ENCODE measurements around the gene IGFN1. TPM values are rescaled to one million over a fixed set of nuclear protein-coding genes. Genes with fewer than 3 reads are reported as not detected.
"Not testable (repeated sequence)": the region's sequence is repeated elsewhere in the genome, so short reads cannot be mapped to it uniquely, and the experiment has no call there.

Gene IGFN1
- total RNA-seq, 2 donors from 2014 or later: 0.05 TPM; not detected in 1

DNA sequence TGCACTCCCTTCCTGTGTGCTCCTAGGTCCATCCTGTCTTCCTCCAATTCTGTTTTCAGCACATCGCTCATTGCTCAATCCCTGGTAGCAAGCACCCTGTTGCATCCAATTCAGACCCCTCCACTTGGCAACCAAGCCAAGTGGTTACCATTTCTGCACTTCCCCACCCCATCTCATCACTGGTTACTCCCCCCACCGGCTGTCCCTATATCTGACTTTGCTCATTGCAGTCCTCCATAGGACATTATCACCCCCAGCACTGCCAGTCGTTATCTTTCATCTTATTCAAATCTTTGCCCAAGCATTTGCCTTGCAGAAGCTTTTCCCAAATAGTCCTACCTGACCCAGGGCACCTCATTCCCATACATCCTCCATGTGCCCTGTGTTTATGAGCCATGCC, 34.3 kb upstream of the IGFN1 start:
- intact Hi-C loops (cut with DNase I): no loop called here
- no peak for DNase-seq
- no peak for ATAC-seq

DNA sequence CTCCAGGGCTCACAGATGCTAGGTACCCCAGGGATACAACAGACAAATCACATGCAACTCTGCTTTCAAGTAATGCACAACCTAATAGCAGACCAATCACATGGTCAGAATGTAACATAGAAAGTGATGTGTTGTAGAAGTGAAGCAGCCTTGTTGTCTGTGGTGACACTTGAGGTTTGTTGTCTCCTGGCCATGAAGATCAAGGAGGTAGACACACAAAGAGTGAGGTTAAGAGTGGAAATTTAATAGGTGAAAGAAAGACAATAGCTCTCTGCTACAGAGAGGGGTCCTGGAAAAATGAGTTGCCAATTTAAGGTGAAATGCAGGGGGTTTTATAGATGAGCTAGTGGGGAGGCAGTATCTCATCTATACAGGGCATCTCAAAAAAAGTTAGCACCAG, 33.8 kb upstream of the IGFN1 start:
- DNase-seq (no peak), ATAC-seq (no peak)
- intact Hi-C loops (cut with DNase I): no loop called here

DNA sequence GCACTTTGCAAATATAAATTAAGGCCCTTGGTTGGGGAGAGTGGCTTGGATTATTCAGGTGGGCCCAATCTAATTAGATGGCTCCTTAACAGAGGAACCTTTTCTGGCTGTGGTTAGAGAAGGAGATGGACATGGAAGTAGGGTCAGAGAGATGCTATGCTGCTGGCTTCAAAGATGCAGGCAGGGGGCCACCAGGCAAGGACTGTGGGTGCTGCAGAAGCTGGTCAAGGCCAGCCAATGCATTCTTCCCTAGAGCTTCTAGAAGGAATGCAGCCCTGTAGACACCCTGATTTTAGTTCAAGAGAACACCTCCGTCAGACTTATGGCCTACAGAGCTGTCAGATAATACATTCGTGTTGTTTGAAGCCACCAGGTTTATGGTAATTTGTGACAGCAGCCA, 32.7 kb upstream of the IGFN1 start:
- intact Hi-C loops (cut with DNase I): no loop called here
- ATAC-seq: no peak
- DNase-seq: no peak

DNA sequence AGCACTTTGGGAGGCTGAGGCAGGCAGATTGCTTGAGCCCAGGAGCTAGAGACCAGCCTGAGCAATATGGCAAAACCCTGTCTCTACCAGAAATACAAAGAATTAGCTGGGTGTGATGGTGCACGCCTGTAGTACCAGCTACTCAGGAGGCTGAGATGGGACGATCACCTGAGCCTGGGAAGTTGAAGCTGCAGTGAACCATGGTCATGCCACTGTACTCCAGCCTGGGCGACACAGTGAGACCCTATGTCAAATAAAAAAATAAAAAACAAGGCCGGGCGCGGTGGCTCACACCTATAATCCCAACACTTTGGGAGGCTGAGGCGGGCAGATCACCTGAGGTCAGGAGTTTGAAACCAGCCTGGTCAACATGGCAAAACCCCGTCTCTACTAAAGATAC, 27.6 kb upstream of the IGFN1 start:
- ATAC-seq; DNase-seq; intact Hi-C loops (cut with DNase I): not testable (repeated sequence)

DNA sequence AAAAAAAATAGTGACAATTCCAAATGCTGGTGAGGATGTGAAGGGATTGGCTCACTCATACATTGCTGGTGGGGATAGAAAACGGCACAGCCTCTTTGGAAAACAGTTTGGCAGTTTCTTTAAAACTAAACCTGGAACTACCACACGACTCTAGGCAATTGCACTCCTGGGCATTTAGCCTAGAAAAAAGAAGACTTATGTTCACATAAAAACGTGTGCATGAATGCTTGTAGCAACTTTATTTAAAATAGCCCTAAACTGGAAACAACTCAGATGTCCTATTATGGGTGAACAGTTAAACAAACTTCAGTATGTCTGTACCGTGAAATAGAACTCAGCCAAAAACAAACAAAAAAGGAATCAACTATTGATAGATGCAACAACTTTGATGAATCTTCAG, 26.9 kb upstream of the IGFN1 start:
- intact Hi-C loops (cut with DNase I): no loop called here
- DNase-seq (no peak), ATAC-seq (no peak)

DNA sequence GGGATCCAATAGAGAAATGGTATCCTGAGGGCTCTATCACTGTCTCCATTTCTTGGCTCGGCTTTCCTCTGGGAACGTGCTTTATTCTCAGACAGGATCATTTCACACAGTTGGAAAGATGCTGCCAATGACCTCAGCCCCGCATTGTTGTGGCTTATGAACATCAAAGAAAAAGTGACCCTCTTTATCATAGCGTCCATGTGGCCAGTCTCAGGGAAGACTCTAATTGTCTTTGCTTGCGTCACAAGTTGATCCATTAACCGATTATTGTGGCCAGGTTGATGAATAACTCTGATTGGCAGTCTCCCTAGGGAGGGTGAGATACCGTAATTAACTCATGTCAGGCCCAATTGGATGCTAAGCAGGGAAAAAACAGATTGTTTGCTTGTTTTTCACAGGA, 26.0 kb upstream of the IGFN1 start:
- no peak for DNase-seq
- ATAC-seq: no peak
- intact Hi-C loops (cut with DNase I): no loop called here

DNA sequence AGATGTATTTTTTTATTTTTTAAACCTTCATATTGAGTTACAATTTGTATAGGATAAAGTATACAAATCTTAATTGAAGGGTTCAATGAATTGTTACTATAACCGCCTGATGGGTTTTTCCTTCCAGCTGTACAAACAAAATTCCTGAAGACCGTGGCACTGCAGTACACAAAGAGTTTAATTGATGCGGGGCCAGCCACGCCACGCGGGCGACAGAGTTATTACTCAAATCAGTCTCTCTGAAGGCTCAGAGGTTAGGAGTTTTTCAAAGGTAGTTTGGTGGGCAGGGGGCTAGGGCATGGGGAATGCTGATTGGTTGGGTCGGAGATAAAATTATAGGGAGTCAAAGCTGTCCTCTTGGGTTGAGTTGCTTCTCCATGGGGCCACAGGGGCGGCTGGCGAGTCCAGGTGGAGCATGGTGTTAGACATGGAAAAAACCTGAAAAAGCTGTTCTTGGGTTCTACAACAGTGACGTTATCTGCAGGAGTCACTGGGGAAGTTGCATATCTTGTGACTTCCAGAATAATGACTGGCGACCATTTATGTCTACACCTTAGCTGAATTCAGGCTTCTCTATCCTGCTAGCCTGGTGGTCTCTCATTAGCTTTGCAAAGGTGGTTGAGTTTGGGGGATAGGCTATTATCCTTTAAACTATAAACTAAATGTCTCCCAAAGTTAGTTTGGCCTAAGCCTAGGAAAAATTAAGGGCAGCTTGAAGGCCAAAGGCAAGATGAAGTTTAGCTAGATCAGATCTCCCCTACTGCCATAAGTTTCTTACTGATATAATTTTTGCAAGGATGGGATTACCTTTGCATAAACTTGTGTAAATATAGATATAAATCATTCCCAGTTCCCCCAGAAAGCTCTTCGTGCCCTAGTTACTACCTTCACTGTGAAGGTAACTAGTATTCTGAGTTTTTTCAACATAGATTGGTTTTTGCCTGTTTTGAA, 23.3 kb upstream of the IGFN1 start:
- no peak for ATAC-seq
- intact Hi-C loops (cut with DNase I): no loop called here
- DNase-seq: no peak

DNA sequence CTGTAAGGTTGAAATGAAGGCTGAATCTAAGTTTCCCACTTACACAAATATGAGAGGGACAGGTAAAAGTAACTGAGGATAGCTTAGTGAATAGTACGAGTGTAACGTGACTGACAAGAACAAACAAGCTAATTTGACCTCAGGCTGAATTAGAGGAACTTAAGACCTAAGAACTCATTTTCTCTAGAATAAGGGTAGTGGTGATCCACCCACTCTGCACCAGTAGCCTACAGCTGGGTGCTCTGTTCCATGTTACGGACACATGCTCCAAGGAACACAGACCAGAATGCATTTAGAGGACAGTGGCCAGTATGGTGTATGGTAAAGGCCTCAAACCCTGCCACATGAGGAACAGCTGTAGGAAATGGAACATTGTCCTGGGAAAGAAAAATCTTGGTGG, 21.4 kb upstream of the IGFN1 start:
- no peak for DNase-seq
- intact Hi-C loops (cut with DNase I): no loop called here
- ATAC-seq: no peak

DNA sequence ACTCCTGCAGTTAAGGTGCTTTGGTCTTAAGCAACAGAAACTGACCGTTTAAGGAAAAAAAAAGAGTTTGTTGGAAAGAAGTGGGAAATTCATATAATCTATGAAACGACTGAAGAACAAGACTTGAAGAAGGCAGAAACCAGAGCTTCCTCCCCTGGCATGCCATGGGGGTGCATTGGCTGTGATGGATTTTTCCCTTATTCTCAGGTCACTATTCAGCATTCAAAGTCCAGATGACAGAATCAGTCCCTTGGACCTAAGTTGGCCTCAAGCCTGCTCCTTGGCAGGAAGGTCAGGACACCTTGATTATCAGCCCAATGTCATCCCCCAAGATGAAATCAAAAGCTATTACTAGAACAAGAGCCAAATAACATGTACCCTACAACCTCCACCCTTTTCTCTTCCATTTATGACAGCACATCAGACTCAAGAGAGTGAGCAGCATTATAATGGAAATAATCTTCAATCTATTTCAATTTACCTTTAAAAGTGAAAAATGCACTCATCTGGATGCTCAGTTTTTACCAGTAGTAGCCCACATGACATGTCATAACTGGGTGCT, 20.6 kb upstream of the IGFN1 start:
- intact Hi-C loops (cut with DNase I): no loop called here
- ATAC-seq (no peak), DNase-seq (no peak)

DNA sequence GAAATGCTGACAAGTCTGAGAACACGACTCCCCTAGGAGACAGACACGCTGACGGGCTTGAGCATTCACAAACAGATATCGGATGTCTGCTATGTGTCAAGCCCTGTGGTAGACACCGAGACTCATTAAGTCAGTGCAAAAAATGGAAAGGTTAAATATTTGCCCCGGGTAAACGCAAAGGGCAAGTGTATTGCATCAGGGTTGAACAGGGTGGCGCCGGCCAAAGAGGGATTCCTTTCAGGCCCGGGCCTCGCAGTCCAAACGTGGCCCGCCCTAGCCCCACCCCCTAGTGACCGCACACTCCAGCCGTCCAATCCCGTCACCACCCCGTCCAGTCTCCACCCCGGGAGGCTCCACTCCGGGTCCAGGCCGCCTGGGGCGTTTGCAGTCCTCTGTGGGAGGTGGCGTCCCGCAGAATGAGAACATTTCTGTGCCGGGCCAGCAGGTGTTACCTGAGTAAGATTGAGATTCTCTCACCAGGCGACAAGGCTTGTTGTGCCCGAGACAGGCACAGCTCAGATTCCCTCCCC, 20.0 kb upstream of the IGFN1 start:
- ATAC-seq: peak; percentile 99
- intact Hi-C loops (cut with DNase I): no loop called here
- peak; percentile 96 for DNase-seq

DNA sequence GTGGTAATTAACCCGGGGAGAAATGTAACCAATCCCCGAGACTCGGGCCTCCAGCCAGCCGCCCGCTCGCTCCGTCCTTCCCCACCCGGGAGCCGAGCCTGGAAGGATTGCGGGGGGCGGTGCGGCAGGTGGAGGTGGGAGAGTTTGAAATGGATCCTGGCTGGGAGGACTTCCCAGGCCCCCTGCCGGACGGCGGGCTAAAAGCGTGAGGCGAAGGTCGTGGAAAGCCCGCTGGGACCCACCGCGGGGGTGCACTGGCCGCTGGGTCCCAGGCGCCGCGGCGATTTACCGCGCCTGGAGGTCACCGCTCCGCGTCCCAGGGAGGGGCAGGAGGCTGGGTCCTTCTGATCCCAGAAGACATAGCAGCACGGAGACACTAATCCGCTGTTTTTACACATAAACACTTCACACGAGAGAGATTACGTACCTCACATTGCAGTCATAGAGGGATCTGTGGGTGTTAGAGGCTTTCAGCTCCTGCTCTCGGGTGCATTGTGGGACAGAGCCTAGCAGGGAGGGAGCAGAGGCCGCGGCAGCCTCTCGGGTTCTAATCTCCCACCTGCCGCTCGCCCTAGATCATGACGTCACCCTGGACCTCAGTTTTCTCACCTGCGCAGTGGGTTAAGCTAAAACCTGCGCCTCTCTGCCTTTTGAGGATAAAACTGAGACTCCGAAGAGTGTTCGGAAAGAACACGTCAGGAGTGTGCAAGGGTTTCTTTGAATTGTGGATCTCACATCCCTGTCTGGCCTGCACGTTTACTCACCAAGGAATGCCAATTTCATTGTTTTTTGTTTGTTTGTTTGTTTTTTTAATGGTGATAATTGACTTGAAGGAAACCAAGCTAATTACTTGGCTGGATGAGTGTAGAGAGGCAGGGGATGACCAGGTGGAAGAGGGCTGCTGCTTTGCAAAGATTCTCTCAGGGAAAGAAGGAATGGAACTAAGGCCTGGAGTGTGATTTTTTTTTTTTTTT, 19.3 kb upstream of the IGFN1 start:
- DNase-seq (no peak), ATAC-seq (peak; percentile 42 to 59)
- intact Hi-C loops (cut with DNase I): no loop called here

DNA sequence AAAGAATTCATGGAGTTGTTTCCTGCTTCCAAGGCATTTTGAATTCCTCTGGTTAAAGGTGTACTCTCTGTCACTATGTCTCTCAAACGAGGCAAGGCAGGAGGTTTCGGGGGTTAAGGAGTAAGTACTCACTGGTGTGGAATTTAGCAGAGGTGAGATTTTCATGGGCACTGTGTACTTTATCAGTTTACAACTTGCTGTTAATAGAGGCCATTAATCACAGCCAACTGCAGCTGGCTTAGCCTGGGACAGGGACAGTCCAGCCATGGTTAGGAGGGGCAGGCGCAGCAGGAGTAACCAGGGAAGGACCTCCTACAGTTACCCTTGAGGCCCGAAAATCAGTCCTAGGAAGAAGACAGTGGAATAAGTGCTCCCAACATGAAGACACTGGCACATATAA, 18.3 kb upstream of the IGFN1 start:
- DNase-seq (no peak), ATAC-seq (peak in 1 of 2 donors; percentile 2)
- intact Hi-C loops (cut with DNase I): no loop called here

DNA sequence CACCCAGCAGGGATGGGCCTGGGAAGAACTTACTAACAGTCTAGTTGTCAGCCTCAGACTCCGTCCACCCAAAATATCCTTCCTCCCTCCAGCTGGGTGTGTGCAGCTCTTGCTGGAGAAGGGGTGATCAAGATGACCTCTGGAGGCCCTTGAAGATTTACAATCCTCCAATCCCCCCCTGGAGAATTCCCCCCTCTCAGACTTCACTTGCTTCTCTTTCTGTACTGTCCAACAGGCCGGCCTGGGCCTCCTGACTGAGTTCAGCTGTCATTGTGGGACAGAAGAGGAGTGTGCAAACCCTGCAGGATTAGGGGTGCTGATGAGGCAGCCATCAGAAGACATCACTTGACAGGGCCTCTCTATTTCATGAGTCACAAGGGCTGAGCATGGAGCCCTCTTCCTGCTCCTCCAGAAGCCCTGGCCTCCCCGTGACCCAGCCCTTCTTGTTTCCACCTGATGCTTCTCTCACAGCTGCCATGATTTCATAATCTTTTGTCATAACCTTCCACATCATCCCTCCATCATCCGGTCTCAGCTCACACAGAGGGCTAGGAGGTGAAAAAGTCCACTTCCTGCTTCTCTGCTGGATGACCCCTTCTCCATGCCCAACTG, 17.5 kb upstream of the IGFN1 start:
- no peak for DNase-seq
- ATAC-seq: no peak
- intact Hi-C loops (cut with DNase I): no loop called here

DNA sequence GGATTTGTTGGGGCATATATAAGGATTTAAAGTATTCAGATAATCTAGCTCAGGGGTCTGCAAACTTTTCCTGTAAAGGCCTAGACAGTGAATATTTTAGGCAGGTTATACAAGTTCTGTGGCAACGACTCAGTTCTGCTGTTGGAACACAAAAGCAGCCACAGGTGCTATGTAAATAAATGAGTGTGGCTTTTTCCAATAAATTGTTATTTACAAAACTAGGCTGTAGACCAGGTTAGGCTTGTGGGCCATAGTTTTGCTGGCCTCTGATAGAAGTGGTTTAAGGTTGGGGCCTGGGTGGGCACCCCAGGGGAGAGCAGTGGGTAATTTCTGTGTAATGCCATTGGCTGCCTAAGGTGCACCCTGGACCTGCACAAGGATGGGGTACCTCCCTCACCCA, 16.9 kb upstream of the IGFN1 start:
- no peak for ATAC-seq
- intact Hi-C loops (cut with DNase I): no loop called here
- DNase-seq: no peak

DNA sequence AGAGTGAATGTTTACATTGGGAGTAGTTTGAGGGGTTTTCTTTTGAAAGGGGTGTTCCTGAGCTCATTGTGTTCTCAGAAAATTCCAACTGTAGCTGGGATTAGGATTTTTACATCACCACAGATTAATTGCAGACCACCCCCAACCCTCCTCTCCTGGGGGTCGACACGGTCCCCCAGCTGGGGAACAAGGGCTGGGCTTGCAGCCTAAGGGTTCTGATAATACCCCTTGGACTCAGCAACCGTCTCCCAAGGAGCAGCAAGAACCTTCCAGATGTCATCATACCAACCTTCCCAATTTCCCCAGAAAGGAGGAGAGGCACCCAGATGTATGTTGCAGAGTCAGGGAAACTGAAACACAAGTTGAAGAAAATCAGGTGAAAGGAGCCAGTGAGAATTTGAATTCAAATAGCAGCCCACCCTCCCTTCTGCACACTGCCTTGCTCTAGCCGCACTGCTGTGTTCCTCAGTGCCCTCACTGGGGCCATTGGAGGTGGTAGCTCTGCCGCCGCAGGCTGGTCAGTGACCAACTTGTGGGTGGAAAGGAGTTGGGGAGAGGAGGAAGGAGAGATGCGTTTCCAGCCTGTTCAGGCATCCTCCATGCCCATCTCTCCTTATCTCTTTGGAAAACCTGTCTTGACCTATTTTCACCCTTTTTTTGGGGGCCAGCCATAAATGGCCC, 14.7 kb upstream of the IGFN1 start:
- intact Hi-C loops (cut with DNase I): no loop called here
- DNase-seq: no peak
- ATAC-seq: no peak

DNA sequence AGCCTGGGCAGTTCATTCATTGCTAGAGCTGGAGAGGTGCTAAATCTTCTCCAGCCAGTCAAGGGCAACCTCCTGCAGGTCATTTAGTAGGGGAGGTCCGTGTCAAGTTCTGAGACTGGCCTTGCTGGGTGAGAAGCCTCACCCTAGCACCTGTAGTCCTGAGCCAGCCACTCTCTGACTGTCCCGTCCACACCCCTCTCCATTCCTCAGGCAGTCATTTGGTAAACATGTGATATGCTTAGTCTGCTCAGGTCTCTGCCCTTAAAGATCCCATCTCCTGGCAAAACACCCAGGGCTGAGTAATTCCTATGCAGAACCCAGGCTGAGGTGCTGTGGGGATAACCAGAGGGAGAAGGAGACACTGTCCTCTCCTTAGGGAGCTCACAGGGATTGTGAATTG, 13.7 kb upstream of the IGFN1 start:
- ATAC-seq (peak in 1 of 2 donors; percentile 30), DNase-seq (no peak)
- intact Hi-C loops (cut with DNase I): no loop called here

DNA sequence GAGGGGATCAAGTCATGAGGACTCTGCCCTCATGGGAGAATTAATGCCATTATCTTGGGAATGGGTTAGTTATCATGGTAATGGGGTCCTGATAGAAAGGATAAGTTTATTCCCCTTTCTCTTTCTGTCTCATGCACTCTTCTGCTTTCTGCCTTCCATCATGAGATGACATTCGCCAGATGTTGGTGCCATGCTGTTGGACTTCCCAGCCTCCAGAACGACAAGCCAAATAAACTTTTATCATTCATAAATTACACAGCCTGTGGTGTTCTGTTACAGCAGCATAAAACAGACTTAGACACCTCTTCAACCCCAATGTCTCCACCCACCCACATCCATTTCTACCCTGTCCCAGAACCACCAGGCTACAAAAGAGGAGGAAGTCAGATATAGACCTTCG, 11.9 kb upstream of the IGFN1 start:
- DNase-seq (no peak), ATAC-seq (no peak)
- intact Hi-C loops (cut with DNase I): no loop called here

DNA sequence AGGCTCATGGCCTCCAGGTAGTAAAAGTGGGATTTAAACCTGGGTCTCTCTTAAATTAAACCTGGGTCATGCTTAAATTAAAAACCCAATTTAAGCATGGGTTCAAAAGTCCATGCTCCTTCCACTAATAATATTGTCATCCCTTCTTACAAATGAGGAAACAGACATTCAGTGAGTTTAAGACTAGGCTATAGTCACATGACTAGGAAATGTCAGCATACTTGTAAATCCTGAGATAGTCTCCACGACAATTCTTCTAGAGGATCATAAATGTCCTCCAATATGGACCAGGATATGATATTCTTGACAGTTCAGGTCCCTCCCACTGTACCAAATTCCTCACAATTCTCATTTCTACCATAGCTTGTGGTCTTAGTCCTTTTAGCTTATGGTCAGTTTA, 10.5 kb upstream of the IGFN1 start:
- DNase-seq (no peak), ATAC-seq (no peak)
- intact Hi-C loops (cut with DNase I): no loop called here

DNA sequence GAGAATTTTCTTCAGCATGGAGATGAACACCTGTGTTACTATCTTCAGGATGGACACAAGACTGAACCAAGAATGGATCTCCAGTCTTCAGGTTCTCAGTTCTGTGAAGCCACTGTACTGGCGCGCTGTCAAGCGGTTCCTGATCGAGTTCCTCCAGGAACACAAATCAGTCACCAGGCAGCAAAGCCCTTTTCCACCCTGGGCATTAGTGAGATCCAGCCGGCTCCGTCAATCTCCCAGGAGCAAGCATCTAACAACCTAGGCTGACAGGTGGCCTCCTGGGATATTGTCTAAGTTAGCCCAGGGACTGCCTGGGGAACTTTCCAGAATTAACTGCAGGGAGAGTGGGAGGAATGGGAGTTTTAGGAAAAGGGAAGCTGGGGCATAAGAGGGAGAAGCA, 9.7 kb upstream of the IGFN1 start:
- DNase-seq (no peak), ATAC-seq (no peak)
- intact Hi-C loops (cut with DNase I): no loop called here

All from left cardiac atrium (tissue), 4 donors.